HL-60/S4 treated with retinoic acid at 250 ng/mL for 4 days and 3 days (cell line): ENCODE results near the gene IDUA.

ENCODE experiments used
- in situ Hi-C: fragments of 300-500 bp; cut with MboI; formaldehyde crosslinking; loops from 2 replicates; pipeline ENCODE4 v1.7.0; 2022; ENCODE audit warnings: low sequenced_read_pairs

Gene IDUA

GRCh38 chr4:985123-985830, 1.6 kb upstream of the IDUA start:
- in situ Hi-C loops: no loop called here

DNA sequence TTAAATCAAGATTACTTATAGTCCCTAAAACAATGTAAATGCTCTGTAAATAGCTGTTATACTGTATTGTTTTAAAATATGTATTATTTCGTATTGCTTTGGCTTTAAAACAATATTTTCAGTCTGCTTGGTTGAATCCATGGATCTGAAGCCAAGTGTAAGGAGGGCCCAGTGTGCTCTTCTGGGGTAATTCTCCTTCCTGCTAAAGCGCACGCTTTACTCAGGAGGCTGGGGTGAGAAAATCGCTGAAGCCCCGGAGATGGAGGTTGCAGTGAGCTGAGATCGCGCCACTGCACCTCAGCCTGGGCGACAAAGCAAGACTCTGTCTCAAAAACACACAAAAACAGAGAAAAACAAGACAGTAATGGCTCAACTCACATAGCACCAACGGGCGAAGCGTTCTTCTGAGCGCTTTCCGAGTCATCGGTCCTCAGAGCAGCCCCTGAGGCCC, 391 bp upstream of the IDUA start:
- in situ Hi-C loops: no loop called here

DNA sequence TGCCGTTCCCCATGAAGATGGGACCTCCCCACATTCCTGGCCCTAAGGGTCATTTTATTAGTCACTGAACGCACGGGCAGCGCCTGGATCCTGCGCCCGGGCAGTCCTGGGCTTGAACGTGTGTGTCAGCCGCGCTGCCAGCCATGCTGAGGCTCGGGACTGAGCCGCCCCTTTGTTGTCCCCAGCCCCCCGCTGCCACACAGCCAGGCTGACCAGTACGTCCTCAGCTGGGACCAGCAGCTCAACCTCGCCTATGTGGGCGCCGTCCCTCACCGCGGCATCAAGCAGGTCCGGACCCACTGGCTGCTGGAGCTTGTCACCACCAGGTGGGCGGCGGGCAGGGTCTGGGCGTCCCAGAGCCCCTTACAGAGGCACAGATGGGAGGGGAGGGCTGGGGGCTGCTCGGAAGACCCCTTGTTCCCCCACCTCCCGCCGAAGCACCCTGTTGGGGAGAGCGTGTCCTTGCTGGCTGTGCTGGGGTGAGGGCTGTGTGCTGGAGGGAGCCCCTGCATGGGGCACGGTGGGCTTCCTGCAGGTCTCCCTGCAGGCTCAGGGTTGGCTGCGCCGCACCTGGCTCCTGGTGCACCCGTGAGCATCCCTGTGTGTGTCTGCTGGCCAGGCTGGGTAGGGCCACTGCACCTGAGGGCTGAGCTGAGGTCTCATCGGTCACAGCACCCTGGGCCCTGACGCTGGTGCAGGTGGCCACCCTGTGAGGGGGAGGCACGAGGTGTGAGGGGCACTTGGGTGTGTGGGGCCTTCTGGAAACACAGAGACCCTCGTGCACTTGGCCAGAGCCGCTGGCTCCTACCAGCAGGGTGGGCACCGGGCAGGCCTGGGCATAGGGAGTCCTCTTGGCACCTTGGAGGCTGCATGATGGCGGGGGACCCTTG, 1.0 kb downstream of the IDUA start:
- in situ Hi-C loops: no loop called here

DNA sequence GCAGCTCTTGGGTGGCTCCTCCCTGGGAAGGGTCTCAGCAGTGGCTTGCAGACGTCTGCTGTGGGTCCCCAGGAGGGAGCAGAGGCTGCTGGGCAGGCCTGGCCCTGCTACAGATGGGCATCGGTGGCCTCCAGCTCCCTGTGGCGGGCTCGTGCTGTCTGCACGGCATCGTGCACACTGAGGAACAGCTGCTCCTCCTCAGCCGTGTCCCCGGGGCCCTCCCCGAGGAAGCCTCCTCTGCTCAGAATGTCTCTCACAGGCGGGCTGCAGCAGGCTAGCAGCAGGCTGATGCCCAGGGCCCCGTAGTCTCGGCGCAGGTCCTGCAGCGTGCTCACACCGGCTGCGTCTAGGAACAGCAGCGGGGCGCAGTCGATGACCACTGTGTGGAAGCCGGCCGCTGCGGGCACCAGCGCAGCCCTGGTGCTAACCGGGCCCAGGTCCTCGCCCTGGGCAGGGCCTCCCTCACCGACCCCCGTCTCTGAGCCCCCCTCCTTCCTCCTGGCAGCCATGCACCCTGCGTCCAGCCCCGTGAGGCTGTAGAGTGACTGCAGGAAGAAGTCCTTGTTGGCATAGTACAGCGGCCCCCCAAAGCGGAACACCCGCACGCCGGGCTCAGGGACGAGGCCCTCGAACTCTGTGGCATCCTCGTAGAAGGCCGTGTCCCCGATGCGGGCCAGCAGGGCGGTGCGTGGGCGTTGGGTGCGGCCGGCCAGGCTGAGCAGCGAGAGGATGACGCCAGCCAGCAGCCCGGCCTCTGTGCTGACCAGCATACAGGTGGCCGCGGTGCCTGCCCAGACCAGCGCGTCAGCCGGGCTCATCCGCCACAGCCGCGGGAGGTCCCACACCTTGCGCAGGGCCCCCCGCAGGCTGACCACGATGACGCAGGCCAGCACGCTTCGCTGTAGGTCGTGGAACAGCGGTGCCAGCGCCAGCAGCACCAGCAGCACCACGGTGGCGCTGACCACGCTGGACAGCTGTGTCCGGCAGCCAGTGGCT, 2.2 kb downstream of the IDUA start:
- in situ Hi-C loops: no loop called here

GRCh38 chr4:989722-990471, 3.1 kb downstream of the IDUA start:
- in situ Hi-C loops: no loop called here

DNA sequence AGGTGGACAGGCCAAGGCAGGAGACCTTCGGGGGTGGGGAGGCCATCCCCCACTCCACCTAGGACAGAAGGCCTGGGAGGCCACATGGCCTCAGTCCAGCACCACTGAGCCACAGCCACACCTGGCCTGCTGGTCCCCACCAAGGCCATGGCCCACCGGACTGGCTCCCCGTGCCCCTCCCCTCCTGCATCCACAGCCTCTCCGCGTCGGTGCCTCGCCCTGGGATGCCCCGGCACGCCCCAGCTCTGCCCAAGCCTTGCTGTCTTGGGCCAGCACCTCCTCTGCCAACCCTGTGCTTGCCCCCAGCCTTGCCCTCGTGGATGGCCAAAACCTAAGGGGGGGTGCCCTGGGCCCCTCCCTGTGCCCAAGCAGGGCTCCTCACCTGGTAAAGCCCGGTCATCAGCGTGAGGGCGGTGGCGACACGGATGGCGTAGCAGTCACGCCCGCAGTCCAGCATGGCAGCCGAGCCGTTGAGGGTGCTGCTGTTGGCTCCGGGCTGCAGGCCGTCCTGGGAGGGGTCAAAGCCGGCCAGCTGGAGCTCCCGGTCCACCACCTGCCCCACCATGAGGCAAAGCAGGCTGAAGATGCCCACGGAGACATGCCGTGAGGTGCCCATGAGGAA, 4.0 kb downstream of the IDUA start:
- in situ Hi-C loops: no loop called here

DNA sequence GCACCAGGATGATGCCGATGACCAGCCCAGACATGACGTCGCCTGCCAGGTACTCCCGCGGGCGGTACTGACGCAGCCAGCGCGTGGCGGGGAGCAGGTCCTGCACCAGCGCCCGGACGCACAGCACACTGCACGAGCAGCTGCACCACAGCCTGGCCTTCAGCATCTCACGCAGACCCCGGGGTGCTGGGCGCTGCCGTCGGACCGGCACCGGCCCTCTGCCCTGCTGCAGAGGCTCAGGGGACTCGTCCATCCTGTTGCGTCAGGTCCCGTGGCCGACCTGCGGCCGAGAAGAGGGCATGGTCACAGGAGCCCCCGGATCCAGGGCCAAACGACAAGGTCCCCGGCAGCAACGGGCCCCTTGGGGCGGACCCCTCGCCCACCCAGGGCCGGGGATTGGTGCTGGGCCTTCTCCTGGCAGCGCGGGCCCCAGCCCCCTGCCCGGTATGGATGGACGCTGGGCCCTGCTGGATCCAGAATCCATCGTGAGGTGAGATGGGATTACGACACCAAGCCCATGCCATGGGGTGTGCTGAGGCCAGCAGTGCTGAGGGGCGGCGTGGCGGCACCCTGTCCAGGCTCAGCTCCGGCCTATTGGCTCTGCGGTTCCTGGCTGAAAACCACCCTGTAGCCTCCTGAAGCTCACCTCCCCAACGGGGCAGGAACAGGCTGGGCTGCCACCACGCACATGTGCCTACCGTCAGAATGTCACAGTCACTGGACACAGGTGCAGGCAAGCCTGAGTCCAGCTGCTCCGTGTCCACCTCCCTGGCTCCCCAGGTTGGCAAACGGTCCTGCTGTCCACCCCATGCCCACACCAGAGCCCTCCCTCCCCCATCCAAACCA, 4.8 kb downstream of the IDUA start:
- in situ Hi-C loops: no loop called here

DNA sequence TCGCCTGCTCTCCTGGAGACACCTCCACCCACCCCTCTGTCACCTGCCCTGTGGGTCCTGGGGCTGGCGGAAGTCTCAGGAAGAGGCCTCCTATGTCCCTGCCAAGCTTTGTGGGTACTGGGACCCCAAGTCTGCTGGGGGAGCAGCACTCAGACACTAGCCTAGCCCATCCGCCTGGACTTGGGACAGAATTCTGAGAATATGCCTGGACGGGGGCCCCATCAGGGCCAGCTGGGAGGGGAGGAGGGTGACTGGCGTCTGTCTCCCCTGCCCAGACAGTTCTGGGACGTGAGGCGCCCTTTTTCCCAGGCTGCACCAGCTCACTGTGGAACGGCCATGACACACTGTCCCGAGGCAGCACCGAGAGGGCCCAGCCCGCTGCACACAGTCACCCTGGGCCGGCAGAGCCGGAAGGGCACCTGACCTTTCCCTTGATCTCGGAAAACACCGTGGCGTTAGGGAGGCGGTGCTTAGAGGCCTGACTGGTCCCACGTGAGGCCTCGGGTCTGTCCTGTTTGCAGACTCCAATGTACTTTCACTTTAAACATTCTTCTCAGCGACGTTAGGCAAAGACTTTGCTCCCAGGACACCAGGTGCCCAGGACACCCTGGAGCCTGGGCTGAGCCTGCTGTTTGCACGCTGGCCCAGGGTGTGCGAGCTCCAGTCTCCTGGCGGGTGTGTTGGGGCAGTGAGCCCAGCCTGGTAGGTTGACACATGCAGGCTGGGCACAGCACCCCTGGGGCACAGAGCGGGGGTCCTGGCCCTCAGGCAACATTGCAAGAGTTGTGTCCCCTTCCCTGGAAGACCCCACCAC, 5.7 kb downstream of the IDUA start:
- in situ Hi-C loops: no loop called here

DNA sequence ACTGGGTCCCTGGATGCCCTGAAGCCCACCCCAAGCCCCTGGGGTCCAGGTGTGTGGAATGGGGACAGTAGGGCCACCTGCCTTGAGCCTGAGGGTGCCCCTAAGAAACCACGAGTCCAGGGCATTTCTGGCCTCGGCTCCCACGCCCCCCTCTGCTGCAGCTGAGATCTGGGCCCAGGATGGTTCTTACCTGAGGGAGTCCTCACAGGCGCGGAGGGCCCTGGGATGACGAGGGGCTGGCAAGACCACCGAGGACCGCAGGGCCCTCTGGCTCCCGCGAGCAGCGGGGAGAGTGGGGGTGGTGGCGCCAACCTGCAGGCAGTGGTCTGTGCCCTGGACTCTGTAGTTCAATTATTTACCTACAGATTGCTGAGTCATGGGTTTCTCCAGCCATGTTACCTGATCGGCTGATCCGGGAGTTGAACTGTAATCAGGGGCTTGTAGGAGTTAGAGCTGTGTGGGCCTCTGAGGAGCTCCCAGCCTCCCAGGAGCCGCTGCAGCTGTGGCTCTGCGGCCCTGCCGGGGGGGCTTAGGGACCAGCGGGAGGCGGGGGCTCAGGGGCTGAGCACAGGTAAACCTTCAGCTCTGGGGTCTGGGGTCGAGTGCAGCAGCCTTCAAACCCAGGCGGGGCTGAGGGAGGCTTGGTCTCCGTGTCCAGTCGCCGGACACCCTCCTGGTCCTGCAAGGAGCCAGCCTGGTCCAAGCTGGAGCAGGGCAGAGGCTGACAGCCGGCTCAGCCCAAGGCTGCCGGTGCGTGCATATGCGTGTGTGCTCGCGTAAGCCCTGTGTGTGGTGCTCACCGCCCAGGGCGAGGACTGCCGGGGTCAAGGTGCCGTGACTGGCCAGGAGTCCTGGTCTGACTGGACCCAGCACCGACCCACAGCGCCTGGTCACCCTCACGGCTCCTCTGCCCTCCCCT, 6.5 kb downstream of the IDUA start, which contains the start of gene SLC26A1:
TSS of gene SLC26A1 (minus strand) at position 294 of the 919 bp plus-strand sequence. CDS start 1,701 bp downstream, outside the sequence.
- in situ Hi-C loops: no loop called here

- in situ Hi-C loops: no loop called here
Measured at GRCh38 chr4:995311-996026, 8.6 kb downstream of the IDUA start.

DNA sequence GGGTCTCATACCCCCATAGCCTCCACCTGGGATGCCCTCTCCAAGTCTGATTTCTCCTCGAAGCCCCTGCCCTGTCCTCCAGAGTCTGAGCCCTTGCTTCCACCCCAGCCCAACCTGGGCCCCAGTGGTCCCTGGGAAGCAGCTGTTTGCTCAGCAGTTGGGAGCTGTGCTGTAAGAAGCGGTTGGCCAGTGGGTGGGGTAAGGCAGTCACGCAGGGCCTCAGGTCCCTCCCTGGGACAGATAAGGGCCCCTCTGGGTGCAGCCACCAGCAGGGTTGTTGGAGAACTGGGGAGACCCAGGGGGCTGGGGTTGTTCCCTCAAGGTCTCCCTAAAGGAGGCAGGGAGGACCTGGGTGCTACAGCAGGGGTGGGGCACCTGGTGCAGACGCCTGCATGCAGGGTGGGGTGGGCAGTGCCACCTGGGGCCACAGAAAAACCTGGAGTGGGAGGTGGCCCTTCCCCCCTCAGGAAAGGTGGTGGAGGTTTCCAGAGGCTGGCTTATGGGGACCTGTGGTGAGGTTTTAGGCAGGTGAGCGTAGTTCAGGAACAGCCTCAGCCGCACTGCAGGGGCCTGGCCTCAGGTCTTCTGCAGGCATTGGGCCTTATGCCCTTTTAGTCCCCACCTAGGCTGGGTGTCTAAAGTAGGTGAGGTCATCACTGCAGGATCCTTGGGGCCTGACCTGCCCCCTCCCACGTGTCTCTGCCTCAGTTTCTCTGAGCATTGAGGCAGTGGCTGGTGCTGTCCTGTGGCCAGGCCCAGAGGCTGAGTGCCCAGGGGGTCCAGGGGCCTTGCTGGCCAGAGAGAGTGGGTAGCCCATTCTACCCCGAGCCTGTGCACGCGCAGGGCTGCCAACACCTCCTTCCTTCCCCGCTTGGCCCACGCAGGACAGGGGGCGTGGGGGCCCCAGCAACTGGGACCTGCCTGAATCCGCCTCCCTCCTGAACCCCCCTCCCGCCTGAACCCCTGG, 9.5 kb downstream of the IDUA start:
- in situ Hi-C loops: no loop called here

DNA sequence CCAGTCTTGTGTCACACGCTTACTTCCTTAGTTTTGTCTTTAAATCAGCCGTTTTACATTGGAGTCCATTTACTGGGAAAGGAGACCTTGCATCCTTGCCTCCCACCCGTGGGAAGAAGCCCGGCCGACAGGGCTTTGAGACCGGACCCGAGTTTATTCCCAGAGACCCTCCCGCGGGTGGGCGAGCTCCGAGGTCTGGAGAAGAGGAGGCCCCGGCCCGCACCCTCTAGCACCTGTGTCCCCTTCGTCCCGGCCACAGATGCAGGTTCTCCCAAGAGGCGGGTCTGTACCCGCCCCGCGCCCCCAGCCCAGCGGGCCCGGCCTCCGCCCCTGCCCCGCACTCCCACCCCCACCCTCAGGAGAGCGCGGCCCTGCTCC, 10.1 kb downstream of the IDUA start:
- in situ Hi-C loops: no loop called here

DNA sequence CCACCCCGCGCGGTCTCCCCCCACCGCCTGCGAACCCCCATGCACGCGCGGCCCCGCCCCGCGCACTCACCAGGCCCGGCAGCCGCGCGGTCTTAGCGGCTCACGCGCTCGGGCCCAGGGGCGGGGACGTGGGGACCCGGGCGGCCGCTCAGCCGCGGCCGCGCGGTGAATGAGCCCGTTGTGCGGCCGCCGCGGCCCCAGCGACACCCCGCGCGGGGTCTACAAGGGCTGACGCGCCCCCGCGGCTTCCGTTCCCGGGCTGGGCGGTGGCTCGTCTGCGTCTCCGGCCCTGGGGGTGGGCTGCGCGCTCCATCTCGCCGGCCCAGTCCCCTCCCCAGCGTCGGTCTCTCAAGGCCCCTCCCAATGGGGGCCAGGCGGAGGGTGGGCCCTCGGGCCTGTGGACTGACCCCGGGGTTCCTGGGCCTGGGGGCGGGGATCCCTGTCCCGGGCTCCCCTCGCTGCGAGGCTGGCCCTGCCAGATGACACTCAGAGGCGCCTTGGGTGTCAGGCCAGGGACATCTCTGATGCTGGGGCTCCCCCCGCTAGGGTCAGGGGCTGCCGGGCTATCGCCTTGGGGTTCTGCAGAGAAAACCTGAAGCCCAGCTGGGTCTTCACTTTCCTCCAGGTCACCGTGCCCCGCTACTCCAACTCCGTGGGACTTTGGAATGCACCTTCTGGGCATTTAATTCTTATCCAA, 10.7 kb downstream of the IDUA start:
- in situ Hi-C loops: no loop called here

GRCh38 chr4:998096-998691, 11.3 kb downstream of the IDUA start:
- in situ Hi-C loops: no loop called here
